Vagina (tissue), 2 donors: ENCODE results near the gene CHEK1.

Experiments used
- POLR2AphosphoS5 ChIP-seq, 2 donors: sonication (generic); formaldehyde crosslinking; IDR thresholded peaks; one replicate each; pipeline ENCODE4 v1.9.0; 2017; ENCODE audit warnings: antibody characterized with exemption in 2 of 2, mild to moderate bottlenecking in 2 of 2, low read depth in 1 of 2; ENCODE audit not compliant: insufficient read depth in 1 of 2
- TF ChIP-seq, protein P1 (sequence below), 3 experiments: fragments of 450-650 bp in 2 of 3; fragments of 200-600 bp in 1 of 3; sonication (generic) in 1 of 3; IDR thresholded peaks; one replicate each; pipeline ENCODE4 v1.5.1; 2017 to 2019; ENCODE audit warnings: antibody characterized with exemption in 3 of 3, mild to moderate bottlenecking in 2 of 3, moderate library complexity in 2 of 3

DNA sequence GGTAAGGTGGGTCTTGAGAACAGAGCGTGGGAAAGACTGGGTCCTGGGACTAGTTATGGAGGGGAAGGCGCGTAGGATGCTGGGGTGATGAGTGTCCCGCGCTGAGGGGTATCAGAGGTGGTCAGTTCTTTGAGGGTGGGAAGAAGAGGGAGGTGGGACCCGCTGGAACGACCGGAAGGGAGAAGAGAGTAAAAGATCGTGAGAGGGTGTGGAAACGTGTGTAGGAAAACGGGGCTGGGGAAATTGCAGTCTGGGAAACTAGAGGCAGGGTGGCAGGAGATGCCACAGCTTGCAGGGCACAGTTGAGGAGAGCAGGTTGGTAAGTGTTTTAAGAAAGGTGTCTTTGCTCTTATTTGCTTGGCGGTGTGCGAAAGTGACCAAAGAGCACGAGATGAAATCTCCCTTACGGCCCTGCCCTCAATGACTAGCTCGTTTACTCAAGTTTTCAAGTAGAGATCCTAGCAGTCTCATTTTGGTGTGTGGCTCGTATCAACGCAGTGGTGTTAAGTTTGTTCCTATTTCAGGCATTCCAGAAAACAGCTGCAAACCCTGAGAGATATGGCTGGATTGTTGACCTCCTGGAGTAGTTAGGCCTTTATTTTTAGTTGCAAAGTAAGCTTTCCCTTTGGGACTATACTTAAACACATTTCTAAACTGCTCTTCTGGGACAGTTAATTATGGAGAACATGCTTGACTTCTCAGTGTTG lies 31.7 kb upstream of the CHEK1 start:
- TF ChIP-seq, protein P1, sequence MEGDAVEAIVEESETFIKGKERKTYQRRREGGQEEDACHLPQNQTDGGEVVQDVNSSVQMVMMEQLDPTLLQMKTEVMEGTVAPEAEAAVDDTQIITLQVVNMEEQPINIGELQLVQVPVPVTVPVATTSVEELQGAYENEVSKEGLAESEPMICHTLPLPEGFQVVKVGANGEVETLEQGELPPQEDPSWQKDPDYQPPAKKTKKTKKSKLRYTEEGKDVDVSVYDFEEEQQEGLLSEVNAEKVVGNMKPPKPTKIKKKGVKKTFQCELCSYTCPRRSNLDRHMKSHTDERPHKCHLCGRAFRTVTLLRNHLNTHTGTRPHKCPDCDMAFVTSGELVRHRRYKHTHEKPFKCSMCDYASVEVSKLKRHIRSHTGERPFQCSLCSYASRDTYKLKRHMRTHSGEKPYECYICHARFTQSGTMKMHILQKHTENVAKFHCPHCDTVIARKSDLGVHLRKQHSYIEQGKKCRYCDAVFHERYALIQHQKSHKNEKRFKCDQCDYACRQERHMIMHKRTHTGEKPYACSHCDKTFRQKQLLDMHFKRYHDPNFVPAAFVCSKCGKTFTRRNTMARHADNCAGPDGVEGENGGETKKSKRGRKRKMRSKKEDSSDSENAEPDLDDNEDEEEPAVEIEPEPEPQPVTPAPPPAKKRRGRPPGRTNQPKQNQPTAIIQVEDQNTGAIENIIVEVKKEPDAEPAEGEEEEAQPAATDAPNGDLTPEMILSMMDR (IDR thresholded peaks at IDR 0.05), result no peak
- TF ChIP-seq POLR2AphosphoS5 (IDR thresholded peaks at IDR 0.05; ENCODE audit: insufficient read depth in 1 of 2, low read depth in 1 of 2), result no peak
